Measurements from ENCODE around the gene ARL16. TPM values are rescaled to one million over a fixed set of nuclear protein-coding genes. Genes with fewer than 3 reads are reported as not detected.

ARL16 gene
- total and polyA plus RNA-seq, 10 donors = 22.5 to 93.5 (median 31.9) TPM

DNA sequence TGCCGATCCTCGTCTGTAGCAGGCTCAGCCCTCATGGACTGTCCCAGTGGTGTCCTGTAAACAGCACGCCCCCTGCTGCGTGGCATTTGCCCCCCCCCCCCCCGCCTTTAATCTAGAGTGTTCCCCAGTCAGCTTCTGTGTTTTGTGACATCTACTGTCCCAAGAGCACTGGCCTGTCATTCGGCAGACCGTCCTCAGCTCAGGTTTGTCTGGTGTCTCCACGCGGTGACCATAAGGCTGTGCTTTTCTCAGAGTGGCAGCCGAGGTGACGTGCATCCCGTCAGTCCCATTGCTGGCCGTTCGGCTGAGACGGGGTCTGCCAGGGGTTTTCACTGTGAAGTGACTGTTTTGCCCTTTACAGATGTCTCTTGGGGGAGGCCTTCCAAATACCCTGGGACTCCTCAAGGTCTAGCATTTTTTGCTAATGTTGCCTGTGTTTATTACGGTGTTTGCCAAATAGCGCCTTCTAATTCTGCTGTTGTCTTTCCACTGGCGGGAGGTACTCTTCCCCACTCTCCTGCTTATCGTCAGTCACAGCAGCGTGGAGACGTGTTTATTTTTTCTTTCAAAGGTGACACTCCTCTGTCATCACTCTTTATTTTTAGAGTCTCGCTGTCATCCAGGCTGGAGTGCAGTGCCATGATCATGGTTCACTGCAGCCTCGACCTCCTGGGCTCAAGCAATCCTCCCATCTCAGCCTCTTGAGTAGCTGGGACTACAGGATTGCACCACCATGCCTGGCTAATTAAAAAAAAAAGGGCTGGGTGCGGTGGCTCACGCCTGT is 13.9 kb upstream of the ARL16 start:
- 82 to 92% (median 90%) methylated on average over 24 to 25 of the region's 25 CpGs for WGBS, 5 donors
- DNase-seq = no peak
- Histone ChIP-seq H3K36me3 (peaks cover 3 to 96% (median 92%) of the 10 kb centered on the region in 6 donors), H3K9me3 (no peaks in the 10 kb centered on the region), H3K27ac (no peak overlapping the region), H3K4me1 (peaks cover 12 to 31% (median 21%) of the 10 kb centered on the region in 6 donors), H3K27me3 (replicated peaks in 1 of 7) (no peaks in the 10 kb centered on the region), H3K4me3 (no peak overlapping the region)
- intact Hi-C loops (cut with DNase I; ENCODE audit: low total_unique reads) = no loop called here
- no peak for TF ChIP-seq CTCF (IDR thresholded peaks at IDR 0.05 in 8 of 11, conservative IDR thresholded peaks at IDR 0.05 in 3 of 11)
- no peak for TF ChIP-seq POLR2A (IDR thresholded peaks at IDR 0.05)
- no peak for TF ChIP-seq POLR2AphosphoS5 (IDR thresholded peaks at IDR 0.05)

GRCh38 chr17:81696218-81696941 is 12.8 kb upstream of the ARL16 start:
- DNase-seq = no peak
- Histone ChIP-seq H3K27me3 (replicated peaks in 1 of 7) (no peaks in the 10 kb centered on the region), H3K4me3 (no peak overlapping the region), H3K9me3 (no peaks in the 10 kb centered on the region), H3K27ac (no peak overlapping the region), H3K4me1 (peaks cover 1 to 20% (median 10%) of the 10 kb centered on the region in 6 donors), H3K36me3 (peaks cover 3 to 100% (median 98%) of the 10 kb centered on the region in 6 donors)
- intact Hi-C loops (cut with DNase I; ENCODE audit: low total_unique reads) = no loop called here
- TF ChIP-seq POLR2A (IDR thresholded peaks at IDR 0.05) = no peak
- TF ChIP-seq POLR2AphosphoS5 (IDR thresholded peaks at IDR 0.05) = no peak
- WGBS, 5 donors = 94 to 97% (median 96%) methylated on average over 21 to 40 of the region's 40 CpGs

DNA sequence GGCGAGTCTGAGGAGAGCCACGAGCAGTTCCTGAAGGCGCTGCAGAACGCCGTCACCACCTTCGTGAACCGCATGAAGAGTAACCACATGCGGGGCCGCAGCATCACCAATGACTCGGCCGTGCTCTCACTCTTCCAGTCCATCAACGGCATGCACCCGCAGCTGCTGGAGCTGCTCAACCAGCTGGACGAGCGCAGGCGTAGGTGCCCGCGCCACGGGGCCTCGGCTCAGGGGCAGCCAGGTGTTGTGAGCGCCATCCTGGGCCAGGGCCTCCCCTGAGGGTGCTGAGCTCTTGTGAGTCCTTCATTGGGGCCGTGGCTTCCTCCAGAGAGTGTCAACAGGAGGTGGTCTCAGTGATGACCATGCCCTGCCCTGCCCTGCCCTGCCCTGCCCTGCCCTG is 12.2 kb upstream of the ARL16 start:
- TF ChIP-seq CTCF (IDR thresholded peaks at IDR 0.05 in 8 of 11, conservative IDR thresholded peaks at IDR 0.05 in 3 of 11) (no peak), POLR2AphosphoS5 (IDR thresholded peaks at IDR 0.05) (peak in 1 of 3 donors; percentile 50)
- Histone ChIP-seq H3K27ac (no peak overlapping the region), H3K4me3 (no peak overlapping the region), H3K9me3 (no peaks in the 10 kb centered on the region), H3K27me3 (replicated peaks in 1 of 7) (no peaks in the 10 kb centered on the region), H3K36me3 (peaks cover 3 to 100% (median 98%) of the 10 kb centered on the region in 6 donors), H3K4me1 (peaks cover 0 to 15% (median 5%) of the 10 kb centered on the region in 6 donors)
- intact Hi-C loops (cut with DNase I; ENCODE audit: low total_unique reads) = no loop called here
- DNase-seq = no peak
- WGBS, 5 donors = 92 to 100% (median 95%) methylated on average over 10 to 22 of the region's 22 CpGs; no CpG with 5 or more reads in 1 of the 5 donors

DNA sequence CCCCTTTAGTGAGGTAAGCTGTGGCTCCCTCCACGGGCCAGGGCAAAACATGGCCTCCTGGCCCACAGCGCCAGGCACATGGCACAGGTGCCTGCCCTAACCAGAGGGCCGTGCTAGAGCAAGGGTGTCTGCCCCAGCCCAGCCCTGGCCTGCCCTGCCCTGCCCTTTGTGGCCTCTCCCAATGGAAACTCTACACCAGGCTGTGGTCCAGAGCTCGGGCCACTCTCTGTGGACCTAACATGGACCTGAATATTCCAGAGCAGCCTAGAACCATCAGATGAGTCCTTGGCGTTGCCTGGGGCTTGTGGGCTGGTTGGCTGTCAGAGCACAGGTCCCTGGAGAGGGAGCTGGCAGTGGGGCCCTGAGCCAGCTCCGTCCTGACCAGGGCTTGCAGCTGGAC is 11.6 kb upstream of the ARL16 start:
- intact Hi-C loops (cut with DNase I; ENCODE audit: low total_unique reads) = no loop called here
- Histone ChIP-seq H3K4me1 (peaks cover 0 to 9% (median 0%) of the 10 kb centered on the region in 6 donors), H3K9me3 (no peaks in the 10 kb centered on the region), H3K27ac (no peak overlapping the region), H3K4me3 (no peak overlapping the region), H3K36me3 (peaks cover 3 to 100% (median 98%) of the 10 kb centered on the region in 6 donors), H3K27me3 (replicated peaks in 1 of 7) (no peaks in the 10 kb centered on the region)
- TF ChIP-seq CTCF (IDR thresholded peaks at IDR 0.05 in 8 of 11, conservative IDR thresholded peaks at IDR 0.05 in 3 of 11) (no peak), POLR2AphosphoS5 (IDR thresholded peaks at IDR 0.05) (no peak), POLR2A (IDR thresholded peaks at IDR 0.05) (no peak)
- DNase-seq = no peak
- WGBS, 5 donors = 89 to 100% (median 93%) methylated on average over 2 to 6 of the region's 6 CpGs

All from spleen (tissue), 11 donors.